GM21529 (cell line): Measurements from ENCODE around the gene FOXE3.
"Not testable (repeated sequence)": the region's sequence is repeated elsewhere in the genome, so short reads cannot be mapped to it uniquely, and the experiment has no call there.

Source experiments
- ATAC-seq: cut with Tn5 transposase; IDR thresholded peaks from one replicate; pipeline ENCODE4 v1.9.1; 2021; ENCODE audit not compliant: unreplicated experiment

FOXE3 gene

GRCh38 chr1:47444562-47445465, 28.7 kb downstream of the FOXE3 start:
- no peak for ATAC-seq

- no peak for ATAC-seq
Observed at GRCh38 chr1:47445823-47446550, 29.9 kb downstream of the FOXE3 start.

- ATAC-seq = no peak
Observed at GRCh38 chr1:47448462-47449222, 32.6 kb downstream of the FOXE3 start.

- ATAC-seq = no peak
Observed at GRCh38 chr1:47449822-47450552, 33.9 kb downstream of the FOXE3 start.

- no peak for ATAC-seq
Observed at GRCh38 chr1:47450606-47451005, 34.5 kb downstream of the FOXE3 start.

GRCh38 chr1:47452426-47452825, 36.3 kb downstream of the FOXE3 start:
- ATAC-seq = no peak

- ATAC-seq = not testable (repeated sequence)
Observed at GRCh38 chr1:47453910-47454309, 37.8 kb downstream of the FOXE3 start.

- ATAC-seq = no peak
Observed at GRCh38 chr1:47456250-47456649, 40.2 kb downstream of the FOXE3 start.

- not testable (repeated sequence) for ATAC-seq
Observed at GRCh38 chr1:47457547-47457946, 41.5 kb downstream of the FOXE3 start.

GRCh38 chr1:47459253-47459788, 43.2 kb downstream of the FOXE3 start:
- no peak for ATAC-seq

GRCh38 chr1:47460040-47460439, 44.0 kb downstream of the FOXE3 start:
- ATAC-seq = no peak

- ATAC-seq = no peak
Observed at GRCh38 chr1:47460456-47460855, 44.4 kb downstream of the FOXE3 start.

GRCh38 chr1:47465605-47466004, 49.5 kb downstream of the FOXE3 start:
- ATAC-seq = no peak
